ENCODE data around the gene ARHGEF2.

ARHGEF2 gene

GRCh38 chr1:156006666-156007376 lies 28.5 kb upstream of the ARHGEF2 start:
- Histone ChIP-seq H3K27me3 (replicated peaks; ENCODE audit: control insufficient read depth, insufficient read depth, low read length) (no peaks in the 10 kb centered on the region), H3K4me3 (replicated peaks; ENCODE audit: low read depth, low read length) (no peak overlapping the region), H3K36me3 (ENCODE audit: control insufficient read depth, insufficient read depth, low read length) (peaks cover 17% of the 10 kb centered on the region)
- no peak for DNase-seq (ENCODE audit: extremely low read depth, insufficient read length)
- TF ChIP-seq, protein P1, sequence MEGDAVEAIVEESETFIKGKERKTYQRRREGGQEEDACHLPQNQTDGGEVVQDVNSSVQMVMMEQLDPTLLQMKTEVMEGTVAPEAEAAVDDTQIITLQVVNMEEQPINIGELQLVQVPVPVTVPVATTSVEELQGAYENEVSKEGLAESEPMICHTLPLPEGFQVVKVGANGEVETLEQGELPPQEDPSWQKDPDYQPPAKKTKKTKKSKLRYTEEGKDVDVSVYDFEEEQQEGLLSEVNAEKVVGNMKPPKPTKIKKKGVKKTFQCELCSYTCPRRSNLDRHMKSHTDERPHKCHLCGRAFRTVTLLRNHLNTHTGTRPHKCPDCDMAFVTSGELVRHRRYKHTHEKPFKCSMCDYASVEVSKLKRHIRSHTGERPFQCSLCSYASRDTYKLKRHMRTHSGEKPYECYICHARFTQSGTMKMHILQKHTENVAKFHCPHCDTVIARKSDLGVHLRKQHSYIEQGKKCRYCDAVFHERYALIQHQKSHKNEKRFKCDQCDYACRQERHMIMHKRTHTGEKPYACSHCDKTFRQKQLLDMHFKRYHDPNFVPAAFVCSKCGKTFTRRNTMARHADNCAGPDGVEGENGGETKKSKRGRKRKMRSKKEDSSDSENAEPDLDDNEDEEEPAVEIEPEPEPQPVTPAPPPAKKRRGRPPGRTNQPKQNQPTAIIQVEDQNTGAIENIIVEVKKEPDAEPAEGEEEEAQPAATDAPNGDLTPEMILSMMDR (IDR thresholded peaks at IDR 0.05; ENCODE audit: insufficient read depth, low read length, poor library complexity, severe bottlenecking): no peak

- no peak for DNase-seq (ENCODE audit: extremely low read depth, insufficient read length)
- Histone ChIP-seq H3K4me3 (replicated peaks; ENCODE audit: low read depth, low read length) (no peak overlapping the region), H3K36me3 (ENCODE audit: control insufficient read depth, insufficient read depth, low read length) (peaks cover 7% of the 10 kb centered on the region), H3K27me3 (replicated peaks; ENCODE audit: control insufficient read depth, insufficient read depth, low read length) (no peaks in the 10 kb centered on the region)
- TF ChIP-seq, protein P1 (IDR thresholded peaks at IDR 0.05; ENCODE audit: insufficient read depth, low read length, poor library complexity, severe bottlenecking): no peak
These were observed 26.7 kb upstream of the ARHGEF2 start for GRCh38 chr1:156004843-156005584.

DNA sequence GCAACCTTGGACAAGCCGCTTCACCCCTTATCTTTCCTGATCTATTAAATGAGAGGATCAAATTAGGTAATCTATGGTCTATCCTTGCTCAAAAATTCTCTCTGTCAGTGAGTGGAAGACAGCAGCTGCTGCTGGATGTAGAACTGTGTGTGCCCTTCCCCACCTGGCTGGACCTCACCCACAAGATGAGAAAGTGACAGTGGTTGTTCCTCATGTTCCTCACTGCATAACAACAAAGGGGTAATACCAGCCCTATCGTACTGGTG lies 25.5 kb upstream of the ARHGEF2 start:
- H3K27me3 ChIP-seq (replicated peaks; ENCODE audit: control insufficient read depth, insufficient read depth, low read length): no peaks in the 10 kb centered on the region
- no peak overlapping the region for H3K4me3 ChIP-seq (replicated peaks; ENCODE audit: low read depth, low read length)
- peaks cover 3% of the 10 kb centered on the region for H3K36me3 ChIP-seq (ENCODE audit: control insufficient read depth, insufficient read depth, low read length)
- DNase-seq (ENCODE audit: extremely low read depth, insufficient read length): no peak
- TF ChIP-seq, protein P1 (IDR thresholded peaks at IDR 0.05; ENCODE audit: insufficient read depth, low read length, poor library complexity, severe bottlenecking): no peak

DNA sequence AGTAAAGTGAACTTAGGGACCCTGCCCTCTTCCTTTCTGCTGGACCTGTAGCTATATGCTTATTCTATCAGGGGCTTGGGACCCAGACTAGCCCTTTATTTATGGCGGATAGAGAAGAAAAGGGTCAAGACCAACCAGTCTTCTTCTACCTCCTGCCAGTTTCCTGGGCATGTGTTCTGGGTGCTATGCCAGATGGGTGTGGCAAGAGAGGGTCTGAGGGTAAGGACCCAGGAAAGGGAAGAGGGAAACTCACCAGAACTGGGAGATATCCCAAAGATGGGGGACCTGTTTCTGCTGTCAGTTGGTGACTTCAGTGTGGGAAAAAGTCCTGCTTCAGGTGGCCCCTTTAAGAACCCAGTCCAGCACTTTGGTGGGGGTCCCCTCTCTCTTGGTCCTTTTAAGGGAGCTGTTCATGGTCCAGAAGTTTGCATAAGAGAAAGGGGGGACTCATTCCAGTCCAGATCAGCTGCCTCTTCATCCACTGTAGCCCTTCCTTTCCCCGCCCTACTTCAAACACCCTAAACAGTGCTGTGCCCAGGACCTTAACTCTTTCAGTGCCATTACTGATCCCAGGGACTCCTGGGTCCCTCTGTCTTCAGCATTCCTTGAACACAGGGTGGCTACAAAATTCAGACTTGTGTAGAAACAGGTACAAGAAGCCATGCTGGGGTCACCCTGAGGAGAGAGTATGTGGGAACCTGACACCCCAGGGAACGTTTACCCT lies 24.0 kb upstream of the ARHGEF2 start:
- TF ChIP-seq, protein P1 (IDR thresholded peaks at IDR 0.05; ENCODE audit: insufficient read depth, low read length, poor library complexity, severe bottlenecking): no peak
- H3K4me3 ChIP-seq (replicated peaks; ENCODE audit: low read depth, low read length): no peak overlapping the region
- no peaks in the 10 kb centered on the region for H3K27me3 ChIP-seq (replicated peaks; ENCODE audit: control insufficient read depth, insufficient read depth, low read length)

GRCh38 chr1:156001662-156002171 lies 23.4 kb upstream of the ARHGEF2 start:
- no peak for DNase-seq (ENCODE audit: extremely low read depth, insufficient read length)
- TF ChIP-seq, protein P1 (IDR thresholded peaks at IDR 0.05; ENCODE audit: insufficient read depth, low read length, poor library complexity, severe bottlenecking): no peak
- no peak overlapping the region for H3K4me3 ChIP-seq (replicated peaks; ENCODE audit: low read depth, low read length)
- no peaks in the 10 kb centered on the region; the same call in 1 of the 2 replicates for H3K36me3 ChIP-seq (ENCODE audit: control insufficient read depth, insufficient read depth, low read length)
- H3K27me3 ChIP-seq (replicated peaks; ENCODE audit: control insufficient read depth, insufficient read depth, low read length): no peaks in the 10 kb centered on the region

More for the DNA sequence above, 24.0 kb upstream of the ARHGEF2 start:
- no peak for DNase-seq (ENCODE audit: extremely low read depth, insufficient read length)
- no peaks in the 10 kb centered on the region; the same call in 1 of the 2 replicates for H3K36me3 ChIP-seq (ENCODE audit: control insufficient read depth, insufficient read depth, low read length)
